GM23338 (cell line): ENCODE measurements around the gene MEP1A. TPM values are rescaled to one million over a fixed set of nuclear protein-coding genes. Genes with fewer than 3 reads are reported as not detected.
A peak's percentile ranks its signal among the peaks of the same experiment; 100 is the strongest.
"Not testable (repeated sequence)": the region's sequence is repeated elsewhere in the genome, so short reads cannot be mapped to it uniquely, and the experiment has no call there.

Source experiments
- ATAC-seq: fragments of 200-7000 bp; cut with Tn5 transposase; 3 replicates; pipeline ENCODE4 v1.9.1; 2020
- DNase-seq: peaks from one replicate; pipeline ENCODE4 v3.0.0-alpha.2; 2015; ENCODE audit warnings: low spot score
- H2AFZ ChIP-seq: fragments of 200-600 bp; sonication (generic); 2 replicates; pipeline ENCODE4 v1.8.0; 2016; ENCODE audit warnings: antibody characterized with exemption, mild to moderate bottlenecking, moderate library complexity
- H3F3A ChIP-seq: fragments of 200-600 bp; sonication (generic); replicated peaks from 2 replicates; pipeline ENCODE4 v1.8.0; 2017; ENCODE audit warnings: antibody characterized with exemption, mixed run types, low read depth
- H3K27ac ChIP-seq: fragments of 200-600 bp; sonication (generic); 2 replicates; pipeline ENCODE4 v1.6.1; 2016; ENCODE audit warnings: low read depth
- H3K27me3 ChIP-seq: fragments of 200-600 bp; sonication (generic); 2 replicates; pipeline ENCODE4 v1.8.0; 2016; ENCODE audit warnings: mild to moderate bottlenecking, mixed run types, moderate library complexity; ENCODE audit not compliant: insufficient read depth
- H3K36me3 ChIP-seq: fragments of 200-600 bp; sonication (generic); 2 replicates; pipeline ENCODE4 v1.8.0; 2016; ENCODE audit warnings: mild to moderate bottlenecking; ENCODE audit not compliant: insufficient read depth
- H3K4me1 ChIP-seq: fragments of 200-600 bp; sonication (generic); 2 replicates; pipeline ENCODE4 v1.8.0; 2016; ENCODE audit warnings: mild to moderate bottlenecking, moderate library complexity; ENCODE audit not compliant: insufficient read depth
- H3K4me2 ChIP-seq: fragments of 200-600 bp; sonication (generic); 2 replicates; pipeline ENCODE4 v1.7.1; 2017; ENCODE audit warnings: mixed run types
- H3K4me3 ChIP-seq: fragments of 200-600 bp; sonication (generic); 2 replicates; pipeline ENCODE4 v1.6.1; 2016; ENCODE audit warnings: mixed run types
- H3K79me2 ChIP-seq: fragments of 200-600 bp; sonication (generic); replicated peaks from 2 replicates; pipeline ENCODE4 v1.8.0; 2017; ENCODE audit warnings: mild to moderate bottlenecking; ENCODE audit not compliant: insufficient read depth
- H3K9me2 ChIP-seq: fragments of 200-600 bp; sonication (generic); 2 replicates; pipeline ENCODE4 v1.8.0; 2017; ENCODE audit not compliant: insufficient read depth
- H4K20me1 ChIP-seq: fragments of 200-600 bp; sonication (generic); replicated peaks from 2 replicates; pipeline ENCODE4 v1.8.0; 2017; ENCODE audit warnings: mild to moderate bottlenecking; ENCODE audit not compliant: insufficient read depth
- H3K27ac Mint-ChIP-seq: 2 replicates; pipeline ENCODE4 v1.8.0; 2020; ENCODE audit warnings: inconsistent platforms, mild to moderate bottlenecking, moderate library complexity, mixed read lengths
- H3K27me3 Mint-ChIP-seq: 3 replicates; pipeline ENCODE4 v1.8.0; 2022; ENCODE audit warnings: low read depth, mild to moderate bottlenecking, moderate library complexity, mixed read lengths, inconsistent platforms; ENCODE audit not compliant: insufficient read depth, poor library complexity
- H3K36me3 Mint-ChIP-seq: 3 replicates; pipeline ENCODE4 v1.8.0; 2021; ENCODE audit warnings: low read depth, mild to moderate bottlenecking, inconsistent platforms, moderate library complexity, mixed read lengths
- H3K4me1 Mint-ChIP-seq: 3 replicates; pipeline ENCODE4 v1.8.0; 2020; ENCODE audit warnings: mild to moderate bottlenecking, inconsistent platforms, mixed read lengths
- H3K4me3 Mint-ChIP-seq: 3 replicates; pipeline ENCODE4 v1.8.0; 2021; ENCODE audit warnings: moderate library complexity, mild to moderate bottlenecking, inconsistent platforms, mixed read lengths
- H3K9me3 Mint-ChIP-seq: 3 replicates; pipeline ENCODE4 v1.8.0; 2020; ENCODE audit warnings: moderate library complexity, mild to moderate bottlenecking, inconsistent platforms, mixed read lengths
- ETS1 ChIP-seq: IDR thresholded peaks from 2 replicates; pipeline ENCODE4 v1.6.1; 2016; ENCODE audit warnings: antibody characterized with exemption
- EZH2 ChIP-seq: fragments of 200-600 bp; sonication (generic); IDR thresholded peaks from one replicate; pipeline ENCODE4 v1.8.0; 2017; ENCODE audit warnings: antibody characterized with exemption, mild to moderate bottlenecking, low read depth; ENCODE audit not compliant: unreplicated experiment
- JUNB ChIP-seq: IDR thresholded peaks from one replicate; pipeline ENCODE4 v1.6.1; 2016; ENCODE audit warnings: antibody characterized with exemption; ENCODE audit not compliant: unreplicated experiment
- NANOG ChIP-seq: IDR thresholded peaks from 2 replicates; pipeline ENCODE4 v1.6.1; 2016; ENCODE audit warnings: antibody characterized with exemption, borderline replicate concordance
- POLR2AphosphoS5 ChIP-seq: IDR thresholded peaks from 2 replicates; pipeline ENCODE4 v1.6.1; 2016; ENCODE audit warnings: antibody characterized with exemption, low read depth
- REST ChIP-seq: IDR thresholded peaks from one replicate; pipeline ENCODE4 v1.6.1; 2018; ENCODE audit warnings: antibody characterized with exemption; ENCODE audit not compliant: unreplicated experiment
- ZNF114 ChIP-seq: fragments of 250-450 bp; sonication (Bioruptor Pico); IDR thresholded peaks from 2 replicates; pipeline ENCODE4 v1.5.0; 2020; ENCODE audit warnings: mild to moderate bottlenecking, moderate library complexity
- ZNF462 ChIP-seq: fragments of 250-450 bp; sonication (Bioruptor Pico); IDR thresholded peaks from 2 replicates; pipeline ENCODE4 v1.5.0; 2020; ENCODE audit warnings: mild to moderate bottlenecking, moderate library complexity
- polyA plus RNA-seq: library from polyadenylated mRNA; unstranded; fragments of >200 nt; fragmentation: Nextera tagmentation; extraction: Ambion mirVana; gene quantifications from 2 replicates; pipeline ENCODE4 v1.2.1, GENCODE V29; 2016
- total RNA-seq: library from RNA; depleted of rRNA; stranded (reverse); fragments of >200 nt; shearing (Covaris generic); gene quantifications from 2 replicates; pipeline ENCODE4 v1.2.3, GENCODE V29; 2014

Gene MEP1A
- total and polyA plus RNA-seq, 2 experiments from 2014 or later = not detected

- no peak for TF ChIP-seq ZNF462
Measured at GRCh38 chr6:46773201-46773855, 19.9 kb upstream of the MEP1A start (continued).

- not testable (repeated sequence) for H3K27me3 ChIP-seq, H3K9me3 Mint-ChIP-seq, H3K36me3 ChIP-seq, H3K4me1 Mint-ChIP-seq, H3K36me3 Mint-ChIP-seq, H3F3A ChIP-seq, H3K27me3 Mint-ChIP-seq, ATAC-seq, H3K9me2 ChIP-seq, DNase-seq, H3K79me2 ChIP-seq, H3K4me3 ChIP-seq, H3K4me2 ChIP-seq, H3K27ac Mint-ChIP-seq, H3K4me3 Mint-ChIP-seq, H4K20me1 ChIP-seq, H3K27ac ChIP-seq, H3K4me1 ChIP-seq
- peak overlapping the region; percentile 74; the same call in 1 of the 2 replicates for H2AFZ ChIP-seq
Measured at GRCh38 chr6:46774736-46775135, 18.5 kb upstream of the MEP1A start.

GRCh38 chr6:46776070-46776712 is 17.0 kb upstream of the MEP1A start:
- Histone ChIP-seq H3K4me2 (no peak overlapping the region), H3K36me3 (no peaks in the 10 kb centered on the region), H3K4me3 (no peak overlapping the region), H3K27me3 (no peaks in the 10 kb centered on the region), H3K9me2 (peaks cover 9% of the 10 kb centered on the region; the same call in 1 of the 2 replicates), H3F3A (no peaks in the 10 kb centered on the region), H2AFZ (peak overlapping the region; percentile 74; the same call in 1 of the 2 replicates), H3K79me2 (no peaks in the 10 kb centered on the region), H4K20me1 (no peaks in the 10 kb centered on the region), H3K4me1 (no peaks in the 10 kb centered on the region), H3K27ac (no peak overlapping the region)
- Mint-ChIP-seq H3K36me3 (no peaks in the 10 kb centered on the region; the same call in 2 of the 3 replicates), H3K4me1 (no peaks in the 10 kb centered on the region), H3K27me3 (peaks cover 1% of the 10 kb centered on the region), H3K27ac (no peak overlapping the region), H3K4me3 (no peak overlapping the region), H3K9me3 (no peaks in the 10 kb centered on the region; the same call in 2 of the 3 replicates)
- TF ChIP-seq NANOG = no peak
- no peak for TF ChIP-seq REST
- TF ChIP-seq EZH2 = no peak
- no peak for TF ChIP-seq POLR2AphosphoS5
- TF ChIP-seq ETS1 = no peak
- TF ChIP-seq ZNF114 (CRISPR knock-in tag) = no peak
- no peak for TF ChIP-seq JUNB
- ATAC-seq (no peak), DNase-seq (no peak)
